HepG2 (cell line): ENCODE results near the gene SFMBT1. TPM values are rescaled to one million over a fixed set of nuclear protein-coding genes. Genes with fewer than 3 reads are reported as not detected.
A peak's percentile ranks its signal among the peaks of the same experiment; 100 is the strongest.

Source experiments
- ATF1 ChIP-seq: IDR thresholded peaks from 2 replicates; pipeline ENCODE4 v1.6.1; 2016; ENCODE audit warnings: mild to moderate bottlenecking, control low read depth
- CEBPB ChIP-seq: IDR thresholded peaks from 2 replicates; pipeline ENCODE4 v1.6.1; 2011; ENCODE audit warnings: low read depth, low read length, improper control_type of control experiment, borderline replicate concordance
- CENPBD1 ChIP-seq: sonication (generic); formaldehyde crosslinking; IDR thresholded peaks from 2 replicates; pipeline ENCODE4 v1.8.0; 2022; ENCODE audit warnings: missing genetic modification reagents, low read depth, mild to moderate bottlenecking, borderline replicate concordance
- JUN ChIP-seq: sonication (generic); formaldehyde crosslinking; IDR thresholded peaks from 2 replicates; pipeline ENCODE4 v1.4.0; 2020; ENCODE audit warnings: mild to moderate bottlenecking, missing genetic modification reagents
- KAT8 ChIP-seq: IDR thresholded peaks from 2 replicates; pipeline ENCODE4 v1.6.1; 2016; ENCODE audit warnings: missing genetic modification reagents, missing compliant biosample characterization
- MXI1 ChIP-seq: IDR thresholded peaks from 3 replicates; pipeline ENCODE4 v1.6.1; 2012; ENCODE audit warnings: low read depth, low read length, inconsistent platforms, borderline replicate concordance
- PAX8 ChIP-seq: sonication (generic); formaldehyde crosslinking; IDR thresholded peaks from 2 replicates; pipeline ENCODE4 v1.8.0; 2022; ENCODE audit warnings: mild to moderate bottlenecking, missing genetic modification reagents, borderline replicate concordance
- REST ChIP-seq, 2 experiments: IDR thresholded peaks; 2 replicates each; pipeline ENCODE4 v1.6.1; 2011 to 2012; ENCODE audit warnings: low read length in 2 of 2, borderline replicate concordance in 1 of 2, low read depth in 1 of 2, mild to moderate bottlenecking in 1 of 2, moderate library complexity in 1 of 2
- RORA ChIP-seq: sonication (generic); formaldehyde crosslinking; IDR thresholded peaks from 2 replicates; pipeline ENCODE4 v1.5.0; 2020; ENCODE audit warnings: mild to moderate bottlenecking, missing genetic modification reagents, moderate library complexity
- RXRB ChIP-seq: IDR thresholded peaks from 2 replicates; pipeline ENCODE4 v1.6.1; 2016; ENCODE audit warnings: borderline replicate concordance, missing genetic modification reagents, missing compliant biosample characterization
- TAF15 ChIP-seq: fragments of 200-400 bp; formaldehyde crosslinking; IDR thresholded peaks from one replicate; pipeline ENCODE4 v1.6.1; 2018; ENCODE audit warnings: mild to moderate bottlenecking, low read depth, low read length; ENCODE audit not compliant: poor library complexity, severe bottlenecking
- WIZ ChIP-seq: sonication (generic); formaldehyde crosslinking; IDR thresholded peaks from 2 replicates; pipeline ENCODE4 v1.5.1; 2020; ENCODE audit warnings: mild to moderate bottlenecking, missing genetic modification reagents
- ZBTB42 ChIP-seq: sonication (generic); formaldehyde crosslinking; IDR thresholded peaks from 2 replicates; pipeline ENCODE4 v1.5.0; 2020; ENCODE audit warnings: mild to moderate bottlenecking, missing genetic modification reagents
- ZFP36L1 ChIP-seq: sonication (generic); formaldehyde crosslinking; IDR thresholded peaks from 2 replicates; pipeline ENCODE4 v1.8.0; 2022; ENCODE audit warnings: mild to moderate bottlenecking, missing genetic modification reagents, moderate library complexity
- ZNF232 ChIP-seq: sonication (generic); formaldehyde crosslinking; IDR thresholded peaks from 2 replicates; pipeline ENCODE4 v1.4.0; 2020; ENCODE audit warnings: missing genetic modification reagents, borderline replicate concordance
- ZNF296 ChIP-seq: sonication (generic); formaldehyde crosslinking; conservative IDR thresholded peaks from 2 replicates; pipeline ENCODE4 v1.5.0; 2020; ENCODE audit warnings: mild to moderate bottlenecking, missing genetic modification reagents
- ZNF414 ChIP-seq: sonication (generic); formaldehyde crosslinking; IDR thresholded peaks from 2 replicates; pipeline ENCODE4 v1.5.0; 2020; ENCODE audit warnings: missing genetic modification reagents
- ZNF441 ChIP-seq: sonication (generic); formaldehyde crosslinking; IDR thresholded peaks from 2 replicates; pipeline ENCODE4 v1.7.0; 2021; ENCODE audit warnings: missing genetic modification reagents, borderline replicate concordance
- ZNF468 ChIP-seq: sonication (generic); formaldehyde crosslinking; IDR thresholded peaks from 2 replicates; pipeline ENCODE4 v1.8.0; 2022; ENCODE audit warnings: mild to moderate bottlenecking, moderate library complexity, missing genetic modification reagents
- ZNF556 ChIP-seq: sonication (generic); formaldehyde crosslinking; IDR thresholded peaks from 2 replicates; pipeline ENCODE4 v1.4.0; 2020; ENCODE audit warnings: mild to moderate bottlenecking, missing genetic modification reagents, borderline replicate concordance
- ZNF652 ChIP-seq: IDR thresholded peaks from 2 replicates; pipeline ENCODE4 v1.6.1; 2016; ENCODE audit warnings: low read depth, borderline replicate concordance
- ZNF781 ChIP-seq: sonication (generic); formaldehyde crosslinking; IDR thresholded peaks from 2 replicates; pipeline ENCODE4 v1.5.1; 2020; ENCODE audit warnings: borderline replicate concordance, mild to moderate bottlenecking, missing genetic modification reagents; ENCODE audit errors: not compliant biosample characterization
- polyA plus RNA-seq, 8 experiments: library from polyadenylated mRNA; depleted of rRNA in 3 of 8; stranded (reverse) in 7 of 8; unstranded in 1 of 8; fragments of >200 nt; fragmentation: Illumina TruSeq in 4 of 8; extraction: Trizol in 4 of 8; gene quantifications; 2 replicates each; pipeline versions ENCODE4 v1.2.1 to v1.2.3, GENCODE V29; 2011 to 2016; ENCODE audit warnings: low read depth in 4 of 8, missing spikeins in 1 of 8, mixed read lengths in 1 of 8; ENCODE audit not compliant: insufficient read depth in 1 of 8
- total RNA-seq, 5 experiments: library from RNA; depleted of rRNA; stranded (reverse); fragments of >200 nt; fragmentation: Illumina TruSeq; extraction: Trizol; gene quantifications; 2 replicates each; pipeline ENCODE4 v1.2.3, GENCODE V29; 2016; ENCODE audit warnings: low read depth in 1 of 5
- TF ChIP-seq, protein P1 (sequence below): sonication (generic); formaldehyde crosslinking; IDR thresholded peaks from 2 replicates; pipeline ENCODE4 v1.4.0; 2020; ENCODE audit warnings: missing genetic modification reagents
- TF ChIP-seq, protein P2 (sequence below): sonication (generic); formaldehyde crosslinking; IDR thresholded peaks from 2 replicates; pipeline ENCODE4 v1.8.0; 2022; ENCODE audit warnings: mild to moderate bottlenecking, missing genetic modification reagents, moderate library complexity

Gene SFMBT1
- total and polyA plus RNA-seq, 2 of the 13 experiments (the other 11 are each of a cell fraction or from before 2014, with no cell fraction given), result 3.8 to 12.8 TPM

DNA sequence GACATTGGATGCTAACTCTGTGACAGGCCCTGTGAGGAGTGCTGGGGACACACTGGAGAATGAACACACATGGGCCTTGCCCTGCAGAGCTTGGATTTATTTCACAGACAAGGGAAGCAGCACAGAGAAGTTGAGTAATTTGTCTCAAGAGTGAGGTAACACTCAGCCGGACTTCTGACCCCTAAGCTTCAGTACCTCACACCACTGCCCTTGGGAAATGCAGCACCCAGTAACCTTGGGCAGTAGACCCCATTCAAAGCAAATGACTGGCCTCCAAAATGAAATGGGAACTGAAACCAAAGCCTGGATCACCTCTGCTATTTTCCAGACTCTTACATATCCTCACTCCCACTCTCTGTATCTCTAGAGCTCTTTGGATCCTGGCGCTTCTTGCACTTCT lies 47.1 kb upstream of the SFMBT1 start (continued):
- peak; percentile 35; the same call in 1 of the 3 replicates for TF ChIP-seq MXI1
- no peak for TF ChIP-seq ZNF781 (CRISPR knock-in tag)
- TF ChIP-seq CENPBD1 (CRISPR knock-in tag), result no peak
- TF ChIP-seq ZNF232 (CRISPR knock-in tag), result no peak
- no peak for TF ChIP-seq ZFP36L1
- no peak for TF ChIP-seq ATF1 (CRISPR knock-in tag)
- TF ChIP-seq RORA (CRISPR knock-in tag), result no peak
- TF ChIP-seq TAF15, result no peak
- TF ChIP-seq REST (IDR thresholded peaks at IDR 0.05; ENCODE audit: borderline replicate concordance in 1 of 2, low read depth in 1 of 2, low read length in 2 of 2), result no peak
- no peak for TF ChIP-seq ZNF441 (CRISPR knock-in tag)
- no peak for TF ChIP-seq ZNF468 (CRISPR knock-in tag)
- TF ChIP-seq PAX8 (CRISPR knock-in tag), result no peak
- TF ChIP-seq JUN (CRISPR knock-in tag), result no peak
- TF ChIP-seq, protein P1, sequence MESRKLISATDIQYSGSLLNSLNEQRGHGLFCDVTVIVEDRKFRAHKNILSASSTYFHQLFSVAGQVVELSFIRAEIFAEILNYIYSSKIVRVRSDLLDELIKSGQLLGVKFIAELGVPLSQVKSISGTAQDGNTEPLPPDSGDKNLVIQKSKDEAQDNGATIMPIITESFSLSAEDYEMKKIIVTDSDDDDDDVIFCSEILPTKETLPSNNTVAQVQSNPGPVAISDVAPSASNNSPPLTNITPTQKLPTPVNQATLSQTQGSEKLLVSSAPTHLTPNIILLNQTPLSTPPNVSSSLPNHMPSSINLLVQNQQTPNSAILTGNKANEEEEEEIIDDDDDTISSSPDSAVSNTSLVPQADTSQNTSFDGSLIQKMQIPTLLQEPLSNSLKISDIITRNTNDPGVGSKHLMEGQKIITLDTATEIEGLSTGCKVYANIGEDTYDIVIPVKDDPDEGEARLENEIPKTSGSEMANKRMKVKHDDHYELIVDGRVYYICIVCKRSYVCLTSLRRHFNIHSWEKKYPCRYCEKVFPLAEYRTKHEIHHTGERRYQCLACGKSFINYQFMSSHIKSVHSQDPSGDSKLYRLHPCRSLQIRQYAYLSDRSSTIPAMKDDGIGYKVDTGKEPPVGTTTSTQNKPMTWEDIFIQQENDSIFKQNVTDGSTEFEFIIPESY (CRISPR knock-in tag), result no peak
- no peak for TF ChIP-seq WIZ (CRISPR knock-in tag)
- no peak for TF ChIP-seq ZBTB42 (CRISPR knock-in tag)
- TF ChIP-seq RXRB, result no peak
- no peak for TF ChIP-seq ZNF556 (CRISPR knock-in tag)
- peak; percentile 99 for TF ChIP-seq CEBPB
- no peak for TF ChIP-seq ZNF414 (CRISPR knock-in tag)
- no peak for TF ChIP-seq ZNF296 (CRISPR knock-in tag)
- TF ChIP-seq KAT8 (CRISPR knock-in tag), result peak; percentile 46; the same call in 1 of the 2 replicates
- no peak for TF ChIP-seq ZNF652 (CRISPR knock-in tag)
- TF ChIP-seq, protein P2, sequence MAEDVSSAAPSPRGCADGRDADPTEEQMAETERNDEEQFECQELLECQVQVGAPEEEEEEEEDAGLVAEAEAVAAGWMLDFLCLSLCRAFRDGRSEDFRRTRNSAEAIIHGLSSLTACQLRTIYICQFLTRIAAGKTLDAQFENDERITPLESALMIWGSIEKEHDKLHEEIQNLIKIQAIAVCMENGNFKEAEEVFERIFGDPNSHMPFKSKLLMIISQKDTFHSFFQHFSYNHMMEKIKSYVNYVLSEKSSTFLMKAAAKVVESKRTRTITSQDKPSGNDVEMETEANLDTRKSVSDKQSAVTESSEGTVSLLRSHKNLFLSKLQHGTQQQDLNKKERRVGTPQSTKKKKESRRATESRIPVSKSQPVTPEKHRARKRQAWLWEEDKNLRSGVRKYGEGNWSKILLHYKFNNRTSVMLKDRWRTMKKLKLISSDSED (CRISPR knock-in tag), result no peak
